NK-92 treated with Interleukin-12 subunit alpha and Interleukin-12 subunit beta, amount 100 ng/mL, for 24 hours (cell line): ENCODE measurements around the gene TSPAN4.

Experiments
- DNase-seq: peaks from one replicate; lab custom pipeline; 2025; lab: John Stamatoyannopoulos, UW

TSPAN4 gene, protein sequence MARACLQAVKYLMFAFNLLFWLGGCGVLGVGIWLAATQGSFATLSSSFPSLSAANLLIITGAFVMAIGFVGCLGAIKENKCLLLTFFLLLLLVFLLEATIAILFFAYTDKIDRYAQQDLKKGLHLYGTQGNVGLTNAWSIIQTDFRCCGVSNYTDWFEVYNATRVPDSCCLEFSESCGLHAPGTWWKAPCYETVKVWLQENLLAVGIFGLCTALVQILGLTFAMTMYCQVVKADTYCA

DNA sequence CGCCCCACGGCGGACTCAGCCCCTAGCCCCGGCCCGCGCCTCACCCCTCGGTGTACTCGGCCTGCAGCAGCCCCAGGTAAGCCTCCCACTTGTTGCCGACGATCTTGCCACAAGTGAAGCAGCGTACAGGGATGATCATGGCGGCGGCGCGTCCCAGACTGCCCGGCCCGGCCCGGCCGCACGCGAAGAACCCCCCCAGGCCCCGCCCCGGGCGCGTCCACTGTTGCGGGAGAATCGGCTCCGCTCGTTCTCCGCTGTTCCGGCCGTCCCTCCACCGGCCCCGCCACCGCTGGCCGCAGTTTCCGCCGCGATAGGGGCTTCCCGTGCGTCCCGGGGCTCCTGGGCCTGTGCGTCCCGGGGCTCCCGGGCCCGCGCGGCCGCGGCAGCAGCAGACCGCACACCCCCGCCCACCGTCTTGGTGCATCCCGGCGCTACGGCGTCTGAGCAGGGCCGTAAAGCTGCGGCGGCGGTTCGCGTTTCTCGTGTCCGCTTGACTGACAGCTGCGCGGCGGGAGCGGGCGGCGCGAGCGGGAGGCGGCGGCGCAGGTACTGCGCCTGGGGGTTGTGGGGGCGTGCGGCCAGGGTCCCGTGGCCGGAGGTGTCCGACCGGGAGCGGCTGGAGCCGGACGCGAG is at the start of gene TSPAN4, which contains the start of gene POLR2L:
TSPAN4 (plus strand) TSS at position 483 of the 633 bp plus-strand sequence. CDS start 7,453 bp downstream, outside the sequence.
POLR2L (minus strand) TSS at position 160 of the 633 bp plus-strand sequence; CDS start at position 139, 21 bp downstream.
- peak; percentile 70 for DNase-seq

DNA sequence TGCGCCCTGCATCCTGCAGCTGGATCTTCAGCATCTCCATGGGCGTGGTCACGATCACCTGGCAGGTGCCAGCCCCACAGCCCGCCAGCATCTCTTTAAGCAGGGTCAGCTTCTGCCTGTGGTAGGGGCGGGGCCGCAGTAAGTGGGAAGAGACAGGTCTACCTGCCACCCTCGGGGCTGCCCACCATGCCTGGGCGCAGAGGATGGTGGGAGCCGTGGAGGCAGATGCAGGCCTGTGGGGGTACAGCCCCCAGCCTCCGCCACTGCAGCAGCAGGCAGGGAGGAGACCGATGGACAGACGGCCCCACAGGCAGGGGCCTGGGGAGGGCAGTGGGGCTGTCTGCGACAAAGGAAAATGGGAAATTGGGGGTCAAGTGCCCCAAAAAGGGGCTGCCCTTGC is 49.8 kb upstream of the TSPAN4 start:
- no peak for DNase-seq

DNA sequence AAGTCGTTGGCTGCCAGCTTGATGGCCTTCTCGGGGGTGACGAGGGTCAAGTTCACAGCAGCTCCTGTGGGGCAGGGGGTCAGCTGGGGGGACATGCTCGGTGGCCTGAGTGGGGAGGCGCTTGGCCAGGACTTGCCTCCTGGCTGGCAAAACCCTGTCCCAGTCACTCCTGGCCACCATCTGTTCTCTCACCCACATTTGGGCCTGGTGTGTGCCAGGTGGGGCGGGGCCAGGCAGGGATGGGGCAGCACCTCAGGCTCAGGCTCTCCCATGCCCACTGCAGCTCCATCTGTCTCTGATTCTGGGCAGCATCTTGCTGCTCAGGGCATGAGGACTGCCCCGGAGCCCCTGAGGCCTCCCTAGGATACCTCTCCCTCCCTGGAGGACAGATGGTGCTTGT is 49.1 kb upstream of the TSPAN4 start:
- no peak for DNase-seq

DNA sequence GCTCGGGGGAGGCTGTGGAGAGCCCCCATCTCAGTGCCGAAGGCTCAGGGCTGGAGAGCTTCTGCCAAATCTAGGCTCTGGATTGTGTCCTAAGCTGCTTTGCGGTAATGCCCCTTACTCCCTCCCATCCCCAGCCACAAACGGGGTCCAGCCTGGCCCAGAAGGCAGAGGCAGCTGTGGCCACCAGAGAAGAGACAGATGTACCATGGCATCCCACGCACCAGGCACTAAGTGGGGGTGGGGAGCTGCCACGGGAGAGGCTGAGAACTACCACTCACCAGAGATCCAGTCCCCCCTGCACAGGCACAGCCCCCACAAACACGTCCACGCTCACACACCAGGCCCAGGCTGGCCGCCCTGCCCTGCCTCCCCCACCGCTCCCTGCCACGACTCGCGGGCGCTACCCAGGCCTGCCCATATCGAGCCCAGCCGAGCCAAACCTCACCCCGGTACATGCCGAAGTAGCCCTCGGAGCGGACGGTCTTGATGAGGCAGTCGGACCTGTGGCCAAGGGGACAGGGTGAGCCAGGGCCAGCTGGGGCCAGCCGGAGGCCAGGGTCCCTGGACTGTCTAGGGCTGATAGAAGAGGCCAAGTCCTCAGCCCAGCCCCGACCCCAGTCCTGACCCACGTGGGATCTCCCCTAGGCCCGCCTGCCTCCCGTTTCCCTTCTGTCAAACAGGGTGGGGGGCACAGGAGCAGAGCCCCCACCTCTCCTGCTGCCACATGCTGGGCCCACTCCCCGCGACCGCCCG is 48.5 kb upstream of the TSPAN4 start:
- DNase-seq = no peak

DNA sequence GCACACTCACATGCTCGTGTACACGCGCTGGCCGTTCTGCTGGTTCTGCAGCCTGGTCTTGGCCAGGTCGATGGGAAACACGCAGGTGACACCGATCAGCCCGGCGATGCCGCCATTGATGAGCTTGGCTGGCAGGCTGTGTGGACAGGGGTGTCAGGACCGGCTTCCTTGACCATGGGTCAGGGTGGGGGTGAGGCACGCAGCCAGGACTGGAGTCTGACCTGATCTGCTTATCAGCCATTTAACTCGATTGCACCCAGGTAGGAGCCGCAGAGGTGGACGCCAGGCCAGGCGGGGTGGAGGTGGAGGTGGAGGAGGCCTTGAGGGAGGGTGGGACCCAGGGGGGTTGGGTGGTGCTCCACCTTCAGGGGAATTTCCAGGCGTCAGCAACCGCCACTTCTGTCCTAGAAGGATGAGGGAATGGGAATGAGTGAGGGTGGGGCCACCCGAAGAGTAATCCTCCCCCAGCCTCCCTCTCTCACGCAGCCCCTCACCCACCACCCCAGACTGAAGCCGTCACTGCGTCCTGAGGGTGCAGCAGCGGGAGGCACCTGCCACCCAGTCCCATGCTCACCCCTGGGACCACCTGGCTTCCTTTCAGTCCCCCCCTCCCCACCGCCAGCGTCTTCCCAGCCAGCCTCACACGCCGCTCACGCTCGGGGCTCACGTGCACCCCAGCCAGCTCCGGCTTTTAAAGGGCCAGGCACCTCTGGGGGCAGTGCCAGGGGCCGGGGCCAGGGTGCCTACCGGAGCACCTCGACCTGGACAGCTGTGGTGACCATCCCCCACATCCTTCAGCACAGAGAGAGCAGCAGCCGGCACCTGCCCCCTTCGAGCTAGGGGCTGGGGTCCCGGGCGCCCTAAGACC is 47.7 kb upstream of the TSPAN4 start:
- no peak for DNase-seq

DNA sequence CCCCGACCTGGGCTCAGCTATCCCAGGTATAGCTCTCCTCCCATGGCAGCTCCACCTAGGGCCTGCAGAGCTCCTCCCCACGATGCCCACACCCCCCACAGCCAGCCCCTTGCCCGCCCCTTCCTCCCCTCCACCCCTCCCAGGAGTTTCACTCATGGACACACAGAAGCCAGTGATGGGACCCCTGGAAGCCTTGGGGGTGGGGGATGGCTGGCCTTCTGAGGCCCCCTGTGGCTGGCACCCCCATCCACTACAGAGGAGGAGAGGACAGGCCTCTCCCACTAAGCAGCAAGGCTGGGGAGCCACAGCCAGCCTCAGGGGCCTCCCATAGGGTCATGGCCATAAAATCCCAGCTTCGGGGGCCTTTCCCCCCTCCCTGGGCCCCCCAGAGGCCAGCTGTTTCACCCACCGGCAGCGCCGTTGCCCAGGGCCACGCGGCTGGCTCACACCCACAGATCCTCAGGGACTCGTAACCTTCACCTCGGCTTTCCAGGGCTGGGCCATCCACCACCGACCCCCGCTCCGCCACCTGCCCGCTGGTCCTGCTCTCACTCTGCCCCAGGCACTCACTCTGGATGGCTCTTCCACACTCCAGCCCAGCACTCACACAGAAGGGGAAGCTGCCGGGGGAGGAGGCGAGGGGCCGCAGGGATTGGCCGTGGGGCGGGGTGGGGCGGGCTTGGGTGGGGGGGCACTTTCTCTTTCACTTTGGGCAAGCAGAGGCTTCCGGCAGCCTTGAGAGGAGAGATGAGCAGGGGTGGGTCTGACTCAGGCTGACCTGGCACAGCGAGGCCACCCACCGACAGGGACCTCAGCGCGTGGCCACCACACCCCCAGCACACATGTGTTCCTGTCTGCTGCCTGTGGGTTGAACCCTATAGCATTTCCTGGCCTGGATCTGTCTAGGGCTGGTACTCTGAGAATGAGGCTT is 46.8 kb upstream of the TSPAN4 start:
- DNase-seq = peak; percentile 90

DNA sequence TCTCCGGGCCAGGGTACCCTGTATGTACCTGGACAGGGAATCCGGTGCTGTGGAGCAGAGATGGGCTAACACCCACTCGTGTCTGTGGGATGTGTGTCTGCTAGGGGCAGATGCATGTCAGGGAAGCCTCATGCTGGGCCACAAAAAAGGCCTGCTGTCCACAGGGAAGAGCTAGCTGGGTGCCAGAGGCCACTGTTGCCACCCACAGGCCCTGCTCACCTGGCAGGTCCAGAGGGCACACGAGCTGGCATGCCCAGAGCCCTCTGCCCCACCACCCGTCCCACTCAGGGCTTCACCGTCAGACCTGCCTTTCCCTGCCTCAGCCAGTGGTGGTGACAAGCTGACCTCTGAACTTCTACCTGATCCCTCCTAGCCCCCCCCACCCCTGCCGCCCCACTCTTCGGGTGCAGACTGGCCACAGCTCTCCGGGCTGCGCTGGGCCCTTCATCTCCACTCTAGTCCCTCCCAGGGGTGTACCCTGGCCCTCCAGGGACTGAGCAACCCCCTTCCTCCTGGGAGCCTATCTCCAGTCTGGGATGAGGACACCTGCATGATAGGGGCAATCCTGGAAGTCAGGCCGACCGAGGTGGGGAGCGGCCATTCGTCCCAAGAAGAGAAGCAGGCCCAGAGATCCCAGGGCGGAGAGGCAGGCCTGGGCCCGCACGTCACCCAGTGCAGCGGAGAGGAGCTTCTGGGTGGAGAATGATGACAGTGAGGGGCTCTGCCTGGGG is 45.9 kb upstream of the TSPAN4 start:
- DNase-seq = no peak

DNA sequence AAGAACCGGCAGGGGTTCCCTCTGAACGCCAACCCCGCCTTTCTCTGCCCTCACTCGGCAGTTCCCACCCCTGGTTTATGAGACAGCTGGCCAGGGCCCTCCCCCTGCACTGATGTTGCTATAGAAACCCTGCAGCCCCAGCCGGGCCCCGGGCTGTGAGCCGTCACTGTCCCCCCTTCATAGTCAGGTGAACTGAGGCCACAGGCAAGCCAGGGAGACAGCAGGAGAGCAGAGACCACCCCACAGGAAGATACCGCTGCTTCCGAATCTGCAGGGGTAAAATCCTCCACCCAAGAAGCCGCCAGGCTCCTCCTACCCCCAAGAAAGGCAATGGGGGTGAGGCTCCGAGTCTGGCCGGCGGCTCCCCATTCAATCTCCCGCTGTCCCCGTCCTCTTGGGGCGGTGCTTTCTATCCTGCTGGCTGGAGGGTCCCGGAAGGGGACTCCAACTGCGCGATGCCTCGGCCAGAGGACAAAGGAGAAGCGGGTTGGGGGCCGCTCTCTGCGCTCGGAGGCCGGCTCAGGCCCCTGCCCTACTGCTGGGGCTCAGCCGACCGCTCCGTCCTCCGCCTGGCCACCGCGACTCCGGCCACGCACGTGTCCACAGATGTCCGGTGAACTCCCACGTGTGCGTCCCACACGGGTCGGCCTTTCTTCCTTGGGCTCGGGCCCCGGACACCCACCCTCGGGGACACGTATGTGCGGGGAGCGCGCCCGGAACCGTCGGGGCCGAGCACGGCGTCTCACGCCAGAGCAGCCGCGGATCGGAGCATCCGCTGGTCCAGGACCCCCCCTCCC is 45.2 kb upstream of the TSPAN4 start:
- peak; percentile 70 for DNase-seq

DNA sequence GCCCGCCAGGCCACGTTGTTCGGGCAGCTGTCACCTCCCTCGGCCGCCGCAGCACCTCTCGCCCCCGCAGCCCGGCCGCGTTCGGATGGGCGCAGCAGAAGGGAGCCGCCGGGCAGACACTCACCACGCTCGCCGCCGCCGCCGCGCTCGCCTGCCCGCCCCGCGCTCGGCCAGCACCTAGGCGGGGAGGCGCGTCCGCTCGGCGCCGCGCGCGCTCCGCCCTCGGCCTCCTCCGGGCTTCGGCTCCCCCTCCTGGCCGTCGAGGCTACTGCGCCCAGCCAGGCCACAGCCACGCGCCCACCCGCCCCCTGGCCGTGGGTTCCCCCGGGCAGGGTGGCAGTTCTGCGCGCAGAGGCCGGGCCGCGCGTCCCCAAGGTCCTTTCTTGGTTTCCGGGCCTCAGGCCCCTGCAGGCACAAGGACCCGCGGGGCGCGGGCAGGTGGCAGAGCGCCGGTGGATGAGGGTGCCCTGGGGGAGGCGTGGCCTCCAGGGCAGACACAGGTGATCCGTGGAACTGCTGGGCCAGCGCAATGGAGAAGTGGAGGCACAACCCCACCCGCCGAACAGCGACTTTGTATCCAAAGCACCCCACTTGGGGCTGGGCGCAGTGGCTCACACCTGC is 44.4 kb upstream of the TSPAN4 start, which contains the start of gene SLC25A22:
SLC25A22 (minus strand) TSS at position 189 of the 621 bp plus-strand sequence. CDS start 3,275 bp downstream, outside the sequence.
- DNase-seq = peak; percentile 69

DNA sequence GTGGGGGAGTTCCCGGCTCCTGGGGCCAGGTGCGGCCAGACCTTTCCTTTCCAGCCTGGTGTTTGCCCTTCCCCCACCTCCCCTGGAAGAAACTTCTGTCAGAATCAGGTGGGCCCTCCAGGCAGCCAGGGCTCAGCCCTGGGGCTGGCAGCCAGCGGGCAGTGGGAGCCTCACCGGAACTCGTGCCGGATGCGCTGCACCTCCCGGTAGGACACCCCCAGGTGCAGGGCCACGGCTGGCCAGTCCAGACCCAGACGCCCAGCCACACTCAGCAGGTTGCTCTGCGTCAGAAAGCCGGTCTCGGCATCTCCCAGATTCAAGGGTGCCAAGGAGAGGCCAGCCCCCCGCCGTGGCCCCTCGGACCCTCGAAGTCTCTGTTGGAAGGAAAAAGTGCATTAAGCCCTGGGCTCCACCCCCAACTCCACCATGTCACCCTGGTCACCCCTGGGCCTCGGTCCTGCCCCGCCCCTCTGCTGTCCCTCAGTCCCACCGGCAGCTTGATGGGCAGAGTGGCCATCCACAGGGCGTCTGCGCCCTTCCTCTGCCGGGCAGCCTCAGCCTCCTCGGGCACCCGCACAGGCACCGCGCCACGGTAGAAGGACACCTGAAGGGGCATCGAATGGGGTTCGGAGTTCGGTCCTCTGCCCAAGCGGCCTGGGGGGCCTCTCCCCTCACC is 42.9 kb upstream of the TSPAN4 start:
- DNase-seq = no peak

DNA sequence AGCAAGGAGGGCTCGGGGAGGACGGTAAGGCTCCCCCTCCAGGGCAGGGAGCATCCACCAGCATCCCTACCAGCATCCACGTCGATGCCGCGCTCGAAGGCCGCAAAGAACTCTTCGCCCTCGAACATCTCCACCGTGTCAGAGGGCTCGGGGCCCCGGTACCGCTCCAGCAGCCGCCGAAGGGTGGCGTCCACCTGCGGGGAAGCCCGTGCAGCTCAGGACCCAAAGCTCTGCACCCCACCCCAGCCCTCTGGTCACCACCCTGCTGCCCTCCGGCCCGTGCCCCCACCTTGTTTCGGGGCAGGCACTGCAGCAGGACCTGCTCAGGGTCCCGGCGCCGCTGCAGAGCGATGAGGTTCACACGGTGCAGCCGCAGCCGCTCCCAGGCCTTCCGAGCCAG is 42.2 kb upstream of the TSPAN4 start:
- no peak for DNase-seq

DNA sequence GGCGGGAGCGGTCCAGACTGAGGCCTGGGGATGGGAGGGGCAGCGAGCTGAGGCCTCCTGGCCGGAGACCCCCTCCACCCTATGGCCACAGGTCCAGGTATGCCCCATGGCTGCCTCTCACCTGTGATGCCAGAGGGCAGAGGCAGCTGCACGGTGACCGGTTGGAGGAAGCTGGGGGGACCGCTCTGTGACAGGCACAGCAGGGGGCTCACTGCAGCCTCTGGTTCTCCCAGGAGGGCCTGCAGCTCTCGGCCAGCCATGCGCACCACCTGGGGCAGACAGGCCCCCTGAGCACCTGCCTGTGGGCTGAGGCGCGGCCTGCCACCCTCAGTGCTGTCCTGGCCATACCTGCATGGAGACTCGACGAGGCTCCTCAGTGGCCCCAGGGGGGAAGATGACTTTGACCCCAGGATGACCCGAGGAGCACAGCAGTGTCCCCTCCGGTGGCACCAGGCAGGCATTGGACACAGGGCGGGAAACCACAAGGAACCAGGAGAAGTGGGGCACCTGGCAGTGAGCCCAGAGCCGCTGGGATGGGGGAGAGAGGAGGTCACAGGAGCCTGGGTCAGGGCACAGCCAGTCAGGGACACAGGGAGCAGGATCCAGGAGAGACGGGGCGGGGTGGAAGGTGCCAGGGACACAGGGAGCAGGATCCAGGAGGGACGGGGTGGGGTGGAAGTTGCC is 41.4 kb upstream of the TSPAN4 start:
- no peak for DNase-seq

DNA sequence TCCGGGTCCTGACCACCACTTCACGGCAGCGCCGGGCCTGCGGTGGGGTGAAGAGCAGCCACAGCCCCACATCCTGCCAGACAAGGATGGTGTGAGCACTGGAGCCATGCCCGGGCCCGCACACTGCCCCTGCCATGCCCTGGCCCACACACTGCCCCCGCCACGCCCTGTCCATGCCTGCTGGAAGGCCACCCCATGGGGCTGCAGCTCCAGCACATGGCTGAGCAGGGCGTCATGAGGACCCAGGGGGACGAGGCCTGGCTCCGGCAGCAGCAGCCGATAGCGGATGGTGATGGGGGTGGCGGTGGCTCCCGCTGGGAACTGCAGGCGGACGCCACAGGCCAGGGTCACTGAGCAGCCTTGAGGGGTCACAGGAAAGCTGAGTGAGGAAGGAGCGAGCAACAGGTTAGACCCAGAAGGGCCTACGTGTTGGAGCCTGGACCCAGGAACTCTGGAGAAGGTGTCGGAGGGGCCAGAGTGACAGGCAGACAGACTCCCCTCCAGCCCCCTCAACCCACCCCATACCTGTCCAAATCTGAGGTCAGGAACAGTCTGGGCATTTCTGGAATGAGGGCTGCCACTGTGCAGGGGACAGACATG is 40.5 kb upstream of the TSPAN4 start:
- no peak for DNase-seq

DNA sequence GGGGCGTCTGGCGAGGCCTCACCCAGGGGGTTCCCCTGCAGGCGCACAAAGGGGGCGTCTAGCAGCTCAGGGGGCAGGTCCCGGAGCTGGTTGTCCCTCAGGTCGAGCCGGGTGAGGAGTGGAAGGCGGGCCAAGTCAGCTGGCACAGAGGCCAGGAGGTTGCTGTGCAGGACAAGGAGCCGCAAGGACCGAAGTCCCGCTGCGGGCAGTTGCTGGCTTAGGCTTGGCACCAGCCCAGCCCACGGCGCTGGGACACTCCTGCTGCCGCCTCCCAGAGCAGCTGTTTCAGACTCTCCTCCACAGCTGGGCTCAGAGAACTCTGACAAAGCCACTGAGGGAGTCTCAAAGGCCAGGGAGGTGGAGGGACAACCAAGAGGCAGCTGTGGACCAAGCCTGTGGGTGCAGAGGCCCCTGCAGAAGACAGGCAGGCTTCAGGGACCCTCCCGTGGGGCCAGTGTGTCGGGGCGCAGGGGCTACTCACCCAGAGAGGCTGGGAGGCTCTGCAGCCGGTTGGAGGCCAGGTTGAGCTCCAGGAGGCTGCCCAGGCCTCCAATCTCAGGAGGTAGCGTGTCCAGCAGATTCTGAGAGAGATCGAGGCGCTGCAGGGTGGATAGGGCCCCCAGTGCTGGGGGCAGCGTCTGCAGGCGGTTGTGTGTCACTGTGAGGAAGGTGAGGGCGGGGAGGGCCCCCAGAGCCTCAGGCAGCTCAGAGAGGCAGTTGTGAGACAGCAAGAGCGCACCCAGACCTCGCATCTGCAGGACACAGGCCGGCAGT is 39.8 kb upstream of the TSPAN4 start:
- DNase-seq = no peak

DNA sequence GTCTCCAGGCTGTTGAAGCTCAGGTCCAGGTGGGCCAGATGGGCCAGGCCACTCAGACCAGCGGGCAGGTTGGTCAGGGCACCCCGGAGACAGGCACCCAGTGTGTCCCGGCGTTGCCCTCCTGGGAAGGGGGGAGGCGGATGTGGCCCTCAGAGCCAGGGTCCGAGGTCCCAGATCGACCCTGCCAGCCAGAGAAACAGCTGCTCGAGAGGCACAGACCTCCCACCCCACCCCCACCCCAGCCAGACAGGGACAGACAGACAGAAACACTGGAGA is 39.2 kb upstream of the TSPAN4 start:
- no peak for DNase-seq

DNA sequence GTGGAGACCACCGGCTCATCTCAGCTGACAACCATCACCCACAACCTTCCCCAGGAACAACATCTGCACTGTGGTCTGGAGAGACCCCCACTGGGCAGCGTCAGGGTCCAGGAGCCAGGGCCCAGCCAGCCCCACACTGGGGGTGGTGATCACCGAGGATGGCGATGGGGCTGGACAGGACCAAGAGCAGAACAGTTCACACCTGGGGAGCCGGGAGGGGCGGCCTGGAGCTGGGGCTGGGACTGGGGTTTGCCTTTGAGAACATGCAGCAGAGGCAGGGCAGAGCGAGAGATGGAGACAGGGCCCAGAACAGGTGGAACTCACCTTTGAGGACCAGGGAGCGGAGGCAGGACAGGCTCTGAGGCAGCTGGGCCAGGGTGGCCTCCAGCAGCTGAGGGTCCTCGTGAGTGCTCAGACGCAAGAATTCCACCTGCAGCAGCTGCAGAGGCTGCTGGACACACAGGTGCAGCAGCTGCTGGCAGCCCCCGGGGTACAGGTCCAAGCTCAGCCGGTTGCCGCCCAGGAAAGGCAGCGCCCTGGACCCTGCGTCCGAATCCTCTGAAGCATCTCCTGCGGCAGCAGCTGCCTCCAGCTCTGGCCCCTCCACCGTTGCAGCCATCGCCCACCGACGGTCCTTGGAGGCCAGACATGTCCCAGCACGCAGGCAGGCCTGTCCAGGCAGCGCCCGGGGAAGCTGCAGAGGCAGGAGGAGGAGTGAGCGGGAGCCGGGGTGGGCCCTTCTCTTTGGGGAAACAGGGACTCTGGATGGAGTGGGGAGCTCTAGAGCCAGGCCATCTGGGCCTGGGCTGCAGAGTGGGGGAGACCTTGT is 38.7 kb upstream of the TSPAN4 start:
- DNase-seq = no peak
